ENCODE results near the gene MYRIP. TPM values are rescaled to one million over a fixed set of nuclear protein-coding genes. Genes with fewer than 3 reads are reported as not detected.

The MYRIP gene
- total and polyA plus RNA-seq, 10 of the 15 experiments (the other 5 are each of a cell fraction or from before 2014, with no cell fraction given): 0.03 to 0.08 (median 0.04) TPM; not detected in 6

DNA sequence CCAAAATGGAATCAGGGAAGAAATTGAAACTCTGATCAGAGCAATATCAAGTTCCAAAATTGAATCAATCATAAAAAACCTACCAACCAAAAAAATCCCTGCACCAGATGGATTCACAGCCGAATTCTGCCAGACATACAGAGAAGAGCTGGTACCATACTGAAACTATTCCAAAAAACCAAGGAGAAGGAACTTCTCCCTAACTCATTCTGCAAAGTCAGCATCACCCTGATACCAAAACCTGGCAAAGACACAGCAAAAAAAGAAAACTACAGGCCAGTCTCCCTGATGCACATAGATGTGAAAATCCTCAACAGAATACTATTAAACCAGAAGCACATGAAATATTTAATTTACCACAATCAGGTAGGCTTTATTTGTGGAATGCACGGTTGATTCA lies 118.1 kb downstream of the MYRIP start:
- no peak overlapping the region for H3K4me3 ChIP-seq
- no TSS peak for BruUV-seq (replicated peaks)
- FAIRE-seq (no peak), DNase-seq (ENCODE audit: low read depth, low spot score) (no peak), ATAC-seq (no peak)
- H3K9me3 ChIP-seq (replicated peaks; ENCODE audit: control insufficient read depth, insufficient read depth, low read length): no peaks in the 10 kb centered on the region
- in situ Hi-C loops (cut with MboI): no loop called here
- ChIA-PET CTCF (no interaction called here), RAD21 (ENCODE audit: unreplicated experiment) (no interaction called here), SMC1A (ENCODE audit: uncharacterized antibody, unreplicated experiment) (interaction anchor here (0.6 kb wide), 1 partner anchor 18 kb away, joined by 3 read pairs; no protein-coding TSS in a partner anchor), POLR2A (no interaction called here)
- H3K79me2 ChIP-seq (ENCODE audit: control insufficient read depth, insufficient read depth, low read length): no peaks in the 10 kb centered on the region
- no peak overlapping the region for H3K4me2 ChIP-seq (ENCODE audit: control insufficient read depth, insufficient read depth)
- no peak overlapping the region for H3K9ac ChIP-seq (ENCODE audit: control insufficient read depth, insufficient read depth, low read length)
- no peaks in the 10 kb centered on the region for H4K20me1 ChIP-seq (ENCODE audit: control insufficient read depth, insufficient read depth)
- no peaks in the 10 kb centered on the region for H3K27me3 ChIP-seq (replicated peaks in 1 of 2; ENCODE audit: control insufficient read depth in 2 of 2, insufficient read depth in 2 of 2, low read length in 1 of 2)
- H2AFZ ChIP-seq (ENCODE audit: control insufficient read depth, low read depth, low read length): no peak overlapping the region
- no peak overlapping the region for H3K27ac ChIP-seq (ENCODE audit: control insufficient read depth, insufficient read depth)
- no peaks in the 10 kb centered on the region for H3K36me3 ChIP-seq (ENCODE audit: control insufficient read depth in 2 of 2, insufficient read depth in 2 of 2, low read length in 1 of 2)
- intact Hi-C loops (cut with micrococcal nuclease; ENCODE audit: unreplicated experiment): no loop called here
- no peaks in the 10 kb centered on the region for H3K4me1 ChIP-seq (ENCODE audit: control insufficient read depth, insufficient read depth, low read length)
- WGBS (ENCODE audit: insufficient coverage, insufficient replicate concordance, low lambda C conversion rate, missing lambda C conversion rate): 0% methylated on average over 2 of the region's 2 CpGs
- TF ChIP-seq NR2C1 (IDR thresholded peaks at IDR 0.05) (no peak), IKZF1 (conservative IDR thresholded peaks at IDR 0.05) (no peak), MTA2 (IDR thresholded peaks at IDR 0.05; ENCODE audit: low read depth) (no peak), NBN (IDR thresholded peaks at IDR 0.05) (no peak), GABPA (IDR thresholded peaks at IDR 0.05; ENCODE audit: low read depth) (no peak), ZBED1 (IDR thresholded peaks at IDR 0.05; ENCODE audit: borderline replicate concordance) (no peak), SP1 (IDR thresholded peaks at IDR 0.05; ENCODE audit: low read depth, low read length) (no peak), FOXM1 (IDR thresholded peaks at IDR 0.05; ENCODE audit: low read depth, low read length) (no peak), HCFC1 (IDR thresholded peaks at IDR 0.05; ENCODE audit: low read length) (no peak), E2F8 (IDR thresholded peaks at IDR 0.05; ENCODE audit: low read depth, partially characterized antibody) (no peak), RELA (IDR thresholded peaks at IDR 0.05; ENCODE audit: borderline replicate concordance, partially characterized antibody) (no peak), STAT1 (conservative IDR thresholded peaks at IDR 0.05) (no peak), BCL11A (IDR thresholded peaks at IDR 0.05; ENCODE audit: low read depth, low read length) (no peak), FOXK2 (IDR thresholded peaks at IDR 0.05) (no peak), IKZF2 (IDR thresholded peaks at IDR 0.05) (no peak), NR2C2 (IDR thresholded peaks at IDR 0.05; ENCODE audit: borderline replicate concordance, control insufficient read depth, insufficient read length, low read depth) (no peak)
- TF ChIP-seq, protein P1, sequence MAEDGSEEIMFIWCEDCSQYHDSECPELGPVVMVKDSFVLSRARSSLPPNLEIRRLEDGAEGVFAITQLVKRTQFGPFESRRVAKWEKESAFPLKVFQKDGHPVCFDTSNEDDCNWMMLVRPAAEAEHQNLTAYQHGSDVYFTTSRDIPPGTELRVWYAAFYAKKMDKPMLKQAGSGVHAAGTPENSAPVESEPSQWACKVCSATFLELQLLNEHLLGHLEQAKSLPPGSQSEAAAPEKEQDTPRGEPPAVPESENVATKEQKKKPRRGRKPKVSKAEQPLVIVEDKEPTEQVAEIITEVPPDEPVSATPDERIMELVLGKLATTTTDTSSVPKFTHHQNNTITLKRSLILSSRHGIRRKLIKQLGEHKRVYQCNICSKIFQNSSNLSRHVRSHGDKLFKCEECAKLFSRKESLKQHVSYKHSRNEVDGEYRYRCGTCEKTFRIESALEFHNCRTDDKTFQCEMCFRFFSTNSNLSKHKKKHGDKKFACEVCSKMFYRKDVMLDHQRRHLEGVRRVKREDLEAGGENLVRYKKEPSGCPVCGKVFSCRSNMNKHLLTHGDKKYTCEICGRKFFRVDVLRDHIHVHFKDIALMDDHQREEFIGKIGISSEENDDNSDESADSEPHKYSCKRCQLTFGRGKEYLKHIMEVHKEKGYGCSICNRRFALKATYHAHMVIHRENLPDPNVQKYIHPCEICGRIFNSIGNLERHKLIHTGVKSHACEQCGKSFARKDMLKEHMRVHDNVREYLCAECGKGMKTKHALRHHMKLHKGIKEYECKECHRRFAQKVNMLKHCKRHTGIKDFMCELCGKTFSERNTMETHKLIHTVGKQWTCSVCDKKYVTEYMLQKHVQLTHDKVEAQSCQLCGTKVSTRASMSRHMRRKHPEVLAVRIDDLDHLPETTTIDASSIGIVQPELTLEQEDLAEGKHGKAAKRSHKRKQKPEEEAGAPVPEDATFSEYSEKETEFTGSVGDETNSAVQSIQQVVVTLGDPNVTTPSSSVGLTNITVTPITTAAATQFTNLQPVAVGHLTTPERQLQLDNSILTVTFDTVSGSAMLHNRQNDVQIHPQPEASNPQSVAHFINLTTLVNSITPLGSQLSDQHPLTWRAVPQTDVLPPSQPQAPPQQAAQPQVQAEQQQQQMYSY (CRISPR knock-in tag; IDR thresholded peaks at IDR 0.05): no peak
- TF ChIP-seq, protein P2, sequence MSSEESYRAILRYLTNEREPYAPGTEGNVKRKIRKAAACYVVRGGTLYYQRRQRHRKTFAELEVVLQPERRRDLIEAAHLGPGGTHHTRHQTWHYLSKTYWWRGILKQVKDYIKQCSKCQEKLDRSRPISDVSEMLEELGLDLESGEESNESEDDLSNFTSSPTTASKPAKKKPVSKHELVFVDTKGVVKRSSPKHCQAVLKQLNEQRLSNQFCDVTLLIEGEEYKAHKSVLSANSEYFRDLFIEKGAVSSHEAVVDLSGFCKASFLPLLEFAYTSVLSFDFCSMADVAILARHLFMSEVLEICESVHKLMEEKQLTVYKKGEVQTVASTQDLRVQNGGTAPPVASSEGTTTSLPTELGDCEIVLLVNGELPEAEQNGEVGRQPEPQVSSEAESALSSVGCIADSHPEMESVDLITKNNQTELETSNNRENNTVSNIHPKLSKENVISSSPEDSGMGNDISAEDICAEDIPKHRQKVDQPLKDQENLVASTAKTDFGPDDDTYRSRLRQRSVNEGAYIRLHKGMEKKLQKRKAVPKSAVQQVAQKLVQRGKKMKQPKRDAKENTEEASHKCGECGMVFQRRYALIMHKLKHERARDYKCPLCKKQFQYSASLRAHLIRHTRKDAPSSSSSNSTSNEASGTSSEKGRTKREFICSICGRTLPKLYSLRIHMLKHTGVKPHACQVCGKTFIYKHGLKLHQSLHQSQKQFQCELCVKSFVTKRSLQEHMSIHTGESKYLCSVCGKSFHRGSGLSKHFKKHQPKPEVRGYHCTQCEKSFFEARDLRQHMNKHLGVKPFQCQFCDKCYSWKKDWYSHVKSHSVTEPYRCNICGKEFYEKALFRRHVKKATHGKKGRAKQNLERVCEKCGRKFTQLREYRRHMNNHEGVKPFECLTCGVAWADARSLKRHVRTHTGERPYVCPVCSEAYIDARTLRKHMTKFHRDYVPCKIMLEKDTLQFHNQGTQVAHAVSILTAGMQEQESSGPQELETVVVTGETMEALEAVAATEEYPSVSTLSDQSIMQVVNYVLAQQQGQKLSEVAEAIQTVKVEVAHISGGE (CRISPR knock-in tag; IDR thresholded peaks at IDR 0.05): no peak

Data from GM12878 (cell line).